GM18507 (cell line): Measurements from ENCODE around the gene RNF125.
"Not testable (repeated sequence)": the region's sequence is repeated elsewhere in the genome, so short reads cannot be mapped to it uniquely, and the experiment has no call there.

ENCODE experiments used
- DNase-seq: peaks from one replicate; pipeline ENCODE4 v3.0.0; 2011; ENCODE audit warnings: low read depth; ENCODE audit not compliant: insufficient read length; ENCODE audit errors: extremely low spot score
- FAIRE-seq: peaks from 2 replicates; lab custom pipeline; 2011; peaks lifted over from hg19 to GRCh38; lab: Jason Lieb, UNC

Gene RNF125

GRCh38 chr18:32074206-32074605, 55.6 kb downstream of the RNF125 start:
- no peak for FAIRE-seq
- no peak for DNase-seq

GRCh38 chr18:32078845-32079244, 60.2 kb downstream of the RNF125 start:
- no peak for DNase-seq

GRCh38 chr18:32081881-32082280, 63.3 kb downstream of the RNF125 start:
- DNase-seq (no peak), FAIRE-seq (no peak)

More at GRCh38 chr18:32078845-32079244, 60.2 kb downstream of the RNF125 start:
- no peak for FAIRE-seq

GRCh38 chr18:32083781-32084180, 65.2 kb downstream of the RNF125 start:
- FAIRE-seq (no peak), DNase-seq (no peak)

- DNase-seq (no peak), FAIRE-seq (no peak)
Measured at GRCh38 chr18:32086881-32087280, 68.3 kb downstream of the RNF125 start.

GRCh38 chr18:32090831-32091230, 72.2 kb downstream of the RNF125 start:
- DNase-seq, FAIRE-seq: not testable (repeated sequence)

GRCh38 chr18:32091325-32091723, 72.7 kb downstream of the RNF125 start:
- DNase-seq (no peak), FAIRE-seq (no peak)

- DNase-seq (peak; percentile 71), FAIRE-seq (peak; percentile 83)
Measured at GRCh38 chr18:32091724-32092421, 73.2 kb downstream of the RNF125 start, which contains the start of gene RNF138. RNF138 (plus strand) TSS chr18:32091874; CDS start chr18:32092777, 903 bp downstream.

- DNase-seq (peak; percentile 95), FAIRE-seq (peak; percentile 96)
Measured at GRCh38 chr18:32092422-32093101, 73.9 kb downstream of the RNF125 start.

GRCh38 chr18:32093102-32093511, 74.5 kb downstream of the RNF125 start:
- DNase-seq: peak; percentile 22
- peak; percentile 88 for FAIRE-seq

- FAIRE-seq (no peak), DNase-seq (no peak)
Measured at GRCh38 chr18:32093523-32093922, 74.9 kb downstream of the RNF125 start.

- no peak for DNase-seq
- FAIRE-seq: peak; percentile 39
Measured at GRCh38 chr18:32095192-32095899, 76.7 kb downstream of the RNF125 start.

GRCh38 chr18:32095900-32096229, 77.2 kb downstream of the RNF125 start:
- FAIRE-seq: no peak

GRCh38 chr18:32096946-32097345, 78.3 kb downstream of the RNF125 start:
- DNase-seq (no peak), FAIRE-seq (no peak)

More at GRCh38 chr18:32095900-32096229, 77.2 kb downstream of the RNF125 start:
- DNase-seq: no peak

- FAIRE-seq (no peak), DNase-seq (no peak)
Measured at GRCh38 chr18:32104516-32104915, 85.9 kb downstream of the RNF125 start.

GRCh38 chr18:32110005-32110404, 91.4 kb downstream of the RNF125 start:
- no peak for DNase-seq
- FAIRE-seq: no peak

GRCh38 chr18:32111706-32112105, 93.1 kb downstream of the RNF125 start:
- FAIRE-seq (no peak), DNase-seq (no peak)

GRCh38 chr18:32112826-32113225, 94.2 kb downstream of the RNF125 start:
- FAIRE-seq: no peak
- no peak for DNase-seq

GRCh38 chr18:32114293-32114942, 95.8 kb downstream of the RNF125 start:
- DNase-seq (no peak), FAIRE-seq (no peak)

- DNase-seq (no peak), FAIRE-seq (no peak)
Measured at GRCh38 chr18:32122039-32122438, 103.4 kb downstream of the RNF125 start.
